ENCODE measurements around the gene ZNF311. TPM values are rescaled to one million over a fixed set of nuclear protein-coding genes. Genes with fewer than 3 reads are reported as not detected.

ZNF311 gene
- total and polyA plus RNA-seq, 2 donors (not counting 1 experiment from before 2014, with no cell fraction given) = 0.61 to 3.5 TPM

GRCh38 chr6:29035951-29036350, 30.8 kb upstream of the ZNF311 start:
- DNase-seq (ENCODE audit: low read depth in 2 of 2) = no peak
- H3K27ac ChIP-seq (ENCODE audit: insufficient read depth, low read length) = no peak overlapping the region
- no peak overlapping the region for H3K4me2 ChIP-seq (ENCODE audit: extremely low read depth, insufficient read depth, low read length)
- H2AFZ ChIP-seq (ENCODE audit: low read length) = no peak overlapping the region
- no peaks in the 10 kb centered on the region for H3K9me3 ChIP-seq (ENCODE audit: control insufficient read depth, insufficient read depth, low read depth, low read length)
- TF ChIP-seq EZH2 (IDR thresholded peaks at IDR 0.05; ENCODE audit: low read length, missing control alignments) = no peak
- no peak for TF ChIP-seq CTCF (conservative IDR thresholded peaks at IDR 0.05 in 1 of 2, IDR thresholded peaks at IDR 0.05 in 1 of 2; ENCODE audit: low read depth in 1 of 2, low read length in 2 of 2)
- no peak overlapping the region for H3K4me3 ChIP-seq (replicated peaks in 1 of 4; ENCODE audit: control extremely low read depth in 1 of 4, insufficient read depth in 1 of 4, low read depth in 3 of 4, low read length in 4 of 4)
- no peaks in the 10 kb centered on the region for H3K4me1 ChIP-seq (ENCODE audit: control insufficient read depth, extremely low read depth, insufficient read depth, low read length)
- H3K79me2 ChIP-seq (ENCODE audit: control insufficient read depth, insufficient read depth, low read length) = no peaks in the 10 kb centered on the region
- no peak overlapping the region for H3K9ac ChIP-seq (ENCODE audit: insufficient read depth, low read length)
- no peaks in the 10 kb centered on the region for H3K27me3 ChIP-seq (ENCODE audit: control insufficient read depth, insufficient read depth, low read length)
- no peaks in the 10 kb centered on the region for H3K36me3 ChIP-seq (ENCODE audit: control insufficient read depth, insufficient read depth, low read length)
- H4K20me1 ChIP-seq (ENCODE audit: control insufficient read depth, extremely low read depth, insufficient read depth, low read length) = no peaks in the 10 kb centered on the region

DNA sequence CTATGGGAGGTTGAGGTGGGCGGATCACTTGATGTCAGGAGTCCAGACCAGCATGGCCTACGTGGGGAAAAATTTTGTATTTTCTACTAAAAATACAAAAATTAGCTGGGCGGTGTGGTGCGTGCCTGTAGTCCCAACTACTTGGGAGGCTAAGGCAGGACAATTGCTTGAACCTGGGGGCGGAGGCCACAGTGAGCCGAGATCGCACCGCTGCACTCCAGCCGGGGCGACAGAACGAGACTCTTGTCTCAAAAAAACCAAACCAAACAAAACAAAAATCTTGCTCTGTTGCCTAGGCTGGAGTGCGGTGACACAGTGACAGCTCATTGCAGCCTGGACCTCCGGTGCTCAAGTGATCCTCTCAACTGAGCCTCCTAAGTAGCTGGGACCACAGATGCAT, 23.7 kb upstream of the ZNF311 start:
- no peaks in the 10 kb centered on the region for H3K4me1 ChIP-seq (ENCODE audit: control insufficient read depth, extremely low read depth, insufficient read depth, low read length)
- no peak overlapping the region for H2AFZ ChIP-seq (ENCODE audit: low read length)
- no peak overlapping the region for H3K27ac ChIP-seq (ENCODE audit: insufficient read depth, low read length)
- no peaks in the 10 kb centered on the region for H3K27me3 ChIP-seq (ENCODE audit: control insufficient read depth, insufficient read depth, low read length)
- H3K9me3 ChIP-seq (ENCODE audit: control insufficient read depth, insufficient read depth, low read depth, low read length) = no peaks in the 10 kb centered on the region
- TF ChIP-seq EZH2 (IDR thresholded peaks at IDR 0.05; ENCODE audit: low read length, missing control alignments) (no peak), CTCF (conservative IDR thresholded peaks at IDR 0.05 in 1 of 2, IDR thresholded peaks at IDR 0.05 in 1 of 2; ENCODE audit: low read depth in 1 of 2, low read length in 2 of 2) (no peak)
- DNase-seq (ENCODE audit: low read depth in 2 of 2) = no peak
- no peaks in the 10 kb centered on the region for H3K79me2 ChIP-seq (ENCODE audit: control insufficient read depth, insufficient read depth, low read length)
- no peak overlapping the region for H3K4me2 ChIP-seq (ENCODE audit: extremely low read depth, insufficient read depth, low read length)
- H4K20me1 ChIP-seq (ENCODE audit: control insufficient read depth, extremely low read depth, insufficient read depth, low read length) = no peaks in the 10 kb centered on the region
- H3K4me3 ChIP-seq (replicated peaks in 1 of 4; ENCODE audit: control extremely low read depth in 1 of 4, insufficient read depth in 1 of 4, low read depth in 3 of 4, low read length in 4 of 4) = no peak overlapping the region
- H3K36me3 ChIP-seq (ENCODE audit: control insufficient read depth, insufficient read depth, low read length) = no peaks in the 10 kb centered on the region
- H3K9ac ChIP-seq (ENCODE audit: insufficient read depth, low read length) = no peak overlapping the region

GRCh38 chr6:29025927-29026585, 20.9 kb upstream of the ZNF311 start:
- H3K4me3 ChIP-seq (replicated peaks in 1 of 4; ENCODE audit: control extremely low read depth in 1 of 4, insufficient read depth in 1 of 4, low read depth in 3 of 4, low read length in 4 of 4) = no peak overlapping the region
- no peak overlapping the region for H2AFZ ChIP-seq (ENCODE audit: low read length)
- H3K4me1 ChIP-seq (ENCODE audit: control insufficient read depth, extremely low read depth, insufficient read depth, low read length) = no peaks in the 10 kb centered on the region
- H3K36me3 ChIP-seq (ENCODE audit: control insufficient read depth, insufficient read depth, low read length) = no peaks in the 10 kb centered on the region
- H3K9ac ChIP-seq (ENCODE audit: insufficient read depth, low read length) = no peak overlapping the region
- no peaks in the 10 kb centered on the region for H3K79me2 ChIP-seq (ENCODE audit: control insufficient read depth, insufficient read depth, low read length)
- H3K4me2 ChIP-seq (ENCODE audit: extremely low read depth, insufficient read depth, low read length) = no peak overlapping the region
- TF ChIP-seq CTCF (conservative IDR thresholded peaks at IDR 0.05 in 1 of 2, IDR thresholded peaks at IDR 0.05 in 1 of 2; ENCODE audit: low read depth in 1 of 2, low read length in 2 of 2) (no peak), EZH2 (IDR thresholded peaks at IDR 0.05; ENCODE audit: low read length, missing control alignments) (no peak)
- no peak for DNase-seq (ENCODE audit: low read depth in 2 of 2)
- no peaks in the 10 kb centered on the region for H3K27me3 ChIP-seq (ENCODE audit: control insufficient read depth, insufficient read depth, low read length)
- no peak overlapping the region for H3K27ac ChIP-seq (ENCODE audit: insufficient read depth, low read length)
- no peaks in the 10 kb centered on the region for H3K9me3 ChIP-seq (ENCODE audit: control insufficient read depth, insufficient read depth, low read depth, low read length)
- H4K20me1 ChIP-seq (ENCODE audit: control insufficient read depth, extremely low read depth, insufficient read depth, low read length) = no peaks in the 10 kb centered on the region
